ENCODE measurements around the gene IDS.

Gene IDS

GRCh38 chrX:149467920-149468319 is 37.2 kb downstream of the IDS start:
- Histone ChIP-seq H3K4me3 (replicated peaks; ENCODE audit: insufficient read depth, low read length) (no peak overlapping the region), H3K27ac (replicated peaks) (no peak overlapping the region), H3K27me3 (ENCODE audit: insufficient read depth, poor library complexity, severe bottlenecking) (no peaks in the 10 kb centered on the region)
- TF ChIP-seq CTCF (IDR thresholded peaks at IDR 0.05; ENCODE audit: insufficient read depth, low read length) (no peak), SPI1 (IDR thresholded peaks at IDR 0.05; ENCODE audit: borderline replicate concordance, low read depth) (no peak)
- DNase-seq (ENCODE audit: low read depth in 1 of 2, low spot score in 1 of 2) = no peak

- Histone ChIP-seq H3K27me3 (ENCODE audit: insufficient read depth, poor library complexity, severe bottlenecking) (no peaks in the 10 kb centered on the region), H3K27ac (replicated peaks) (no peak overlapping the region), H3K4me3 (replicated peaks; ENCODE audit: insufficient read depth, low read length) (no peak overlapping the region)
- DNase-seq (ENCODE audit: low read depth in 1 of 2, low spot score in 1 of 2) = no peak
- TF ChIP-seq REST (IDR thresholded peaks at IDR 0.05; ENCODE audit: insufficient replicate concordance, low read depth) (no peak), POLR2AphosphoS5 (IDR thresholded peaks at IDR 0.05; ENCODE audit: low read depth) (no peak), SPI1 (IDR thresholded peaks at IDR 0.05; ENCODE audit: borderline replicate concordance, low read depth) (no peak), CTCF (IDR thresholded peaks at IDR 0.05; ENCODE audit: insufficient read depth, low read length) (no peak), GABPA (IDR thresholded peaks at IDR 0.05; ENCODE audit: low read depth) (no peak)
Measured at GRCh38 chrX:149467461-149467860, 37.6 kb downstream of the IDS start.

- Histone ChIP-seq H3K27ac (replicated peaks) (no peak overlapping the region), H3K4me3 (replicated peaks; ENCODE audit: insufficient read depth, low read length) (no peak overlapping the region), H3K27me3 (ENCODE audit: insufficient read depth, poor library complexity, severe bottlenecking) (no peaks in the 10 kb centered on the region)
- DNase-seq (ENCODE audit: low read depth in 1 of 2, low spot score in 1 of 2) = no peak
- TF ChIP-seq SPI1 (IDR thresholded peaks at IDR 0.05; ENCODE audit: borderline replicate concordance, low read depth) (no peak), CTCF (IDR thresholded peaks at IDR 0.05; ENCODE audit: insufficient read depth, low read length) (no peak), POLR2AphosphoS5 (IDR thresholded peaks at IDR 0.05; ENCODE audit: low read depth) (no peak), GABPA (IDR thresholded peaks at IDR 0.05; ENCODE audit: low read depth) (no peak), REST (IDR thresholded peaks at IDR 0.05; ENCODE audit: insufficient replicate concordance, low read depth) (no peak)
Measured at GRCh38 chrX:149462849-149463248, 42.3 kb downstream of the IDS start.

GRCh38 chrX:149461746-149462145 is 43.4 kb downstream of the IDS start:
- TF ChIP-seq POLR2AphosphoS5 (IDR thresholded peaks at IDR 0.05; ENCODE audit: low read depth) (no peak), REST (IDR thresholded peaks at IDR 0.05; ENCODE audit: insufficient replicate concordance, low read depth) (no peak), GABPA (IDR thresholded peaks at IDR 0.05; ENCODE audit: low read depth) (no peak), CTCF (IDR thresholded peaks at IDR 0.05; ENCODE audit: insufficient read depth, low read length) (no peak), SPI1 (IDR thresholded peaks at IDR 0.05; ENCODE audit: borderline replicate concordance, low read depth) (no peak)
- DNase-seq (ENCODE audit: low read depth in 1 of 2, low spot score in 1 of 2) = no peak
- Histone ChIP-seq H3K27ac (replicated peaks) (no peak overlapping the region), H3K27me3 (ENCODE audit: insufficient read depth, poor library complexity, severe bottlenecking) (no peaks in the 10 kb centered on the region), H3K4me3 (replicated peaks; ENCODE audit: insufficient read depth, low read length) (no peak overlapping the region)

All from HL-60 (cell line).